ENCODE measurements around the gene SMAD7.

The SMAD7 gene

DNA sequence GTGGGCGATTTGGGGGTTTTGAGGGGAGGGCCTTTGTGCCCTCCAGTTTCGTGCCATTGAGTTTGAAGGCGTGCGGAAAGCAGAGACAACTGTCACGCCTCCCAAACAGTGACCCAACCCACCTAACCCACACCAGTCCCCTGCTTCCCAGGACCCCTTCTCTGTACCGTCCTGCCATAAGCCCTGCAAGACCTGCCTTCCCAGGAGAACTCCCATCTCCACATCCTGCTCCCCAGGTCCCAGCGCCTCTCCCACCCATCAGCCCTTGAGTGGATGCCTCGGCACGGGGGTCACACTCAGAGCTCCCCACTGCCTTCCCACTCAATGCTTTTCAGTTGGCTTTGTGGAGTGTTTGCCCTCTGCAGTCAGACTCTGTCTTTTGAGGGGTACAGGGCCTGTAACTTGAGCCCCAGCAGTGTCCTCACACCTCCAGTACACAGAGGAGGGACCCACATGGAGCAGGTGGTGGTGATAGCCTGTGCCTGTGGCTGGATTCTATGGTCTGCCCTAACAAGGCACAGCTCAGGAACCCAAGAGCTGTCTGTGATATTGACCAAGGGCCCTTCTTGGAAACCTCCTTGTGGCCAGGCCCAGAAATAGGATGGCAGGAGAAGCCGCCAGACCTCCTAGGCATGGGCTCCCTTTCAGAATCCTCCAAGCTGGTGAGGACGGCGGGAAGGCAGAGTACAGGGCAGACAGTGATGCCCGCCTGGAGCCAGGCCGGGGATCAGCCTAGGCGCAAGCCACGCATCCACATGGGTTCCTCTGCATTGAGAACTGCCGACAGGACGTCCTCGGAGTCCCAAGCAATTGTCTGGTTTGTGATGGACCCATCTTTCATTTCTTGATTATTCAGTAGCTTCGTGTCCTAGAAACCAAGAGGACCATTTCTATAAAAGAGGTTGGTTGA lies 44.4 kb upstream of the SMAD7 start:
- DNase-seq (ENCODE audit: low read depth) = no peak
- no peak overlapping the region for H3K4me3 ChIP-seq (ENCODE audit: control insufficient read depth, low read depth, low read length)
- TF ChIP-seq, protein P1, sequence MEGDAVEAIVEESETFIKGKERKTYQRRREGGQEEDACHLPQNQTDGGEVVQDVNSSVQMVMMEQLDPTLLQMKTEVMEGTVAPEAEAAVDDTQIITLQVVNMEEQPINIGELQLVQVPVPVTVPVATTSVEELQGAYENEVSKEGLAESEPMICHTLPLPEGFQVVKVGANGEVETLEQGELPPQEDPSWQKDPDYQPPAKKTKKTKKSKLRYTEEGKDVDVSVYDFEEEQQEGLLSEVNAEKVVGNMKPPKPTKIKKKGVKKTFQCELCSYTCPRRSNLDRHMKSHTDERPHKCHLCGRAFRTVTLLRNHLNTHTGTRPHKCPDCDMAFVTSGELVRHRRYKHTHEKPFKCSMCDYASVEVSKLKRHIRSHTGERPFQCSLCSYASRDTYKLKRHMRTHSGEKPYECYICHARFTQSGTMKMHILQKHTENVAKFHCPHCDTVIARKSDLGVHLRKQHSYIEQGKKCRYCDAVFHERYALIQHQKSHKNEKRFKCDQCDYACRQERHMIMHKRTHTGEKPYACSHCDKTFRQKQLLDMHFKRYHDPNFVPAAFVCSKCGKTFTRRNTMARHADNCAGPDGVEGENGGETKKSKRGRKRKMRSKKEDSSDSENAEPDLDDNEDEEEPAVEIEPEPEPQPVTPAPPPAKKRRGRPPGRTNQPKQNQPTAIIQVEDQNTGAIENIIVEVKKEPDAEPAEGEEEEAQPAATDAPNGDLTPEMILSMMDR (IDR thresholded peaks at IDR 0.05; ENCODE audit: control insufficient read depth, insufficient read depth, low read depth, low read length, missing control alignments) = no peak

DNA sequence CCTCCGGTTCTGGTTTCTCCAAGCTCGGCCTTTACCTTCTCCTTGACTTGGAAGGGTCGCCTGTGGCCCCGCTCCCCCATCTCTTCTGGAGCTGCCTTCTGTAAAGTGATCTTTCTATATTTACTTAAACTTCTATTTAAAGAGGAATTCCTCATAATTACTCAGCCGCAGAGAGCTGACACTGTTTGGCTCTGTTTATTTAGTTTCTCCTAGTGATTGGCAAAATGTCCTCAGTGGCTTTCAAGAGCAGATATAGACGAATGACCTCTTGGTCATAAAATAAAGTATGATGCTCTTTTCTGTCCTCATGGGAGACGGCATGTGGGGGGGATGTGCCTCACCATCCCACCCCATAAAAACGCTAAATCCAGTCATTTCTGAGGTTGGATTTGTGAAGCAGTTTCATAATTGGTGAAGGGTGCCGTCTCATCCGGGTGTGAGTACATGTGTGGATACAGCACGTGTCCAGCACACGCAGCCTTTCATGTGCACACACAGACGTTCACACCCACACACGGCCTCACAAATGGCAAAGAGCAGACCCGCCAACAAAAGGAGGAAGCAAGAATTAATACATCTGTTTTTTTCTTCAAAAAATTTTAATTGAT lies 43.4 kb upstream of the SMAD7 start:
- TF ChIP-seq, protein P1 (IDR thresholded peaks at IDR 0.05; ENCODE audit: control insufficient read depth, insufficient read depth, low read depth, low read length, missing control alignments) = no peak
- no peak overlapping the region for H3K4me3 ChIP-seq (ENCODE audit: control insufficient read depth, low read depth, low read length)
- DNase-seq (ENCODE audit: low read depth) = peak; percentile 92

DNA sequence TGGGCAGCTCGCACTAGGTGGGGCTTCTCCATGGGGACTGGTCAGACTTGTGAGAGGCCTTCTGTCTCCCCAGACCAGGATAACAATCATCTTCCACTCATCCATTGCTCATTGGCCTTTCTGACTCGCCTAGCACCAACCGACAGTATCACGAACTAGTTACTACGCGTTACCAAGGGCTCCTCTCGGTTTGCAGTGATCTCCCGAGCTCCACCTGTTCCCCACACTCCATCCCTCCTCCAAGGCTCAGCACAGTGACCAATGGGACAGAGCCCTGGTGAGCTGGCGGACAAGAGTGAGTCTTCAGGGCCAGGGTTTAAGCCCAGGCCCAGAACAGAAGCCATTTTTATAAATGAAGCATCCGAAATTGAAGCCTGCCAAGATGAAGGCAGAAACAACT lies 42.8 kb upstream of the SMAD7 start:
- TF ChIP-seq, protein P1 (IDR thresholded peaks at IDR 0.05; ENCODE audit: control insufficient read depth, insufficient read depth, low read depth, low read length, missing control alignments) = no peak
- DNase-seq (ENCODE audit: low read depth) = no peak
- no peak overlapping the region for H3K4me3 ChIP-seq (ENCODE audit: control insufficient read depth, low read depth, low read length)

DNA sequence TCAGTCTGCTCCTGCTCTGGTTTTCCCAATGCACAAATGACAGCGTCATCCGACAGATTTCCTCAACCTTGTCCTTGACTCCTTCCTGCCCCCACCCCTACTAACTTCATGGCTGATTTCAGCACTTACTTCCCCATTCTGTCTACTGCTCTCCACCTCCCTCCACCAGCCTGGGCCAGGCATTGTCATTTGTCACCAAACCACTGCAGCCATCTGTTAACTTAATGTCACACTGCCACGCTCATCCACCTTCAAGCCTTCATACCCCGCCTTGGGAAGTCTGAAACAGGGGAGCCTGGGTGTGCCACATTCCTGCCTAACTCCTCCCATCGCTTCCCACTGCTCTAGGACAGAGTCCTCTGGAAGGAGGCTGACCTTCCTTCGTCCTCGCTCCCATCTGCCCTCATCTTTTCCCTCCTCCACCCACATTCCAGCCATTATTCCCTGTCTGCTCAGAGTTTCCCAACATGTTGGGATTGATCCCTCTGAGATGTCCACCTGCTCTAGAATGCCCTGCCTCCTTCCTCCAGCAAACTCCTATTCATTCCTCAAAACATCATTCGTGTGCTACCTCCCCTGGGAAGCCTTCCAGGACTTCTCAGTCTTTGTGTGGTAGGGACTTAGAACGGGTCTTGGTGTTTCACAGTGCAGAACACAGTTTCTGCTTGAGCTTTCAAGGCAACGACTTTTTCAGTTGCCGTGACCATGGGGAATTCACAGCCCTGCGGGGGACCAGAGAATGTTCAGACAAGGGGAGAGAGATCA lies 42.2 kb upstream of the SMAD7 start:
- TF ChIP-seq, protein P1 (IDR thresholded peaks at IDR 0.05; ENCODE audit: control insufficient read depth, insufficient read depth, low read depth, low read length, missing control alignments) = no peak
- no peak for DNase-seq (ENCODE audit: low read depth)
- H3K4me3 ChIP-seq (ENCODE audit: control insufficient read depth, low read depth, low read length) = no peak overlapping the region

DNA sequence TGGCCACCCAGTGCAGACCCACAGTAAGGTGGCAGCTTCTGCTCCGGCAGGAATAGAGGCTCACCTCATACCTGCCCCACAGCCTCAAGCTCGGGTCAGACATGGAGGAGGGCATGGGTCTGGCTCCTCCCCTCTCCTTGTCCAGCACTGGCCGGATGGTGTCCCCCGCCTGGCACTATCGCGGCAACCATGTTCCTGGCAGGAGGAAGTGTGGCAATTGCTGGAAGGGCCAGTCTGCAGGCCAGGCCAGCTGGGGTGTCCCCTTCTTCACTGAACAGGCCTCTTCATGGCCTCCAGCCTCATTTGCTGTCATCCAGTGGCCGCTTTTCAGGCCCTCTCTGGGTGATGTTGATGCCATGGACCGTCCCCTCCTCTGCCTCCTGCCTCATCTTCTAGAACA lies 41.4 kb upstream of the SMAD7 start:
- H3K4me3 ChIP-seq (ENCODE audit: control insufficient read depth, low read depth, low read length) = no peak overlapping the region
- TF ChIP-seq, protein P1 (IDR thresholded peaks at IDR 0.05; ENCODE audit: control insufficient read depth, insufficient read depth, low read depth, low read length, missing control alignments) = no peak
- DNase-seq (ENCODE audit: low read depth) = no peak

DNA sequence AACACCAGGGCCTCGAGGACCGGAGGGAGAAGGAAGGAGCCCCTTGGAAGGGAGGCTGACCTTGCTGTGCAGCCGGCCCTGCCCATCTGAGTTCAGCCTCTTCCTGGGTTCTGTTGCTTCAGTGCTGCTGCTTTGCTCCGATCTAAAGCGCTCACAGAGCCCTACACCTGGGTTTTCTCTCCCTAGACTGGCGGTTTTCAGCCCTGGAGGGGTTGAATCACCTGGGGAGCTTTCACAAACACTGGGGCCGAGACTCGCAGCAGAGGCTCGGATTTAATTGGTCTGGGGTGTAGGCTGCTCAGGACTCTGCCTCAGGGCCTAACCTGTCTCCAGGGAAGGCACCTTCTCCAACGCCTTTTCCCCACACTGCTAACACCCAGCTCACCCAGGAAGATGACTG lies 40.9 kb upstream of the SMAD7 start:
- TF ChIP-seq, protein P1 (IDR thresholded peaks at IDR 0.05; ENCODE audit: control insufficient read depth, insufficient read depth, low read depth, low read length, missing control alignments) = no peak
- DNase-seq (ENCODE audit: low read depth) = no peak

More for the DNA sequence above, 40.9 kb upstream of the SMAD7 start:
- H3K4me3 ChIP-seq (ENCODE audit: control insufficient read depth, low read depth, low read length) = no peak overlapping the region

All from AG09309 (cell line).